HUDEP-2 (cell line): ENCODE data around the gene LRRC8D.

Experiments
- DNase-seq, 76 experiments: peaks; one replicate each; lab custom pipeline; 2025; ENCODE audit not compliant: unreplicated experiment in 76 of 76; lab: John Stamatoyannopoulos, UW

The LRRC8D gene

GRCh38 chr1:89832496-89833127 lies 11.8 kb downstream of the LRRC8D start:
- no peak for DNase-seq

- DNase-seq = no peak
These were observed 12.6 kb downstream of the LRRC8D start for GRCh38 chr1:89833183-89834082.

DNA sequence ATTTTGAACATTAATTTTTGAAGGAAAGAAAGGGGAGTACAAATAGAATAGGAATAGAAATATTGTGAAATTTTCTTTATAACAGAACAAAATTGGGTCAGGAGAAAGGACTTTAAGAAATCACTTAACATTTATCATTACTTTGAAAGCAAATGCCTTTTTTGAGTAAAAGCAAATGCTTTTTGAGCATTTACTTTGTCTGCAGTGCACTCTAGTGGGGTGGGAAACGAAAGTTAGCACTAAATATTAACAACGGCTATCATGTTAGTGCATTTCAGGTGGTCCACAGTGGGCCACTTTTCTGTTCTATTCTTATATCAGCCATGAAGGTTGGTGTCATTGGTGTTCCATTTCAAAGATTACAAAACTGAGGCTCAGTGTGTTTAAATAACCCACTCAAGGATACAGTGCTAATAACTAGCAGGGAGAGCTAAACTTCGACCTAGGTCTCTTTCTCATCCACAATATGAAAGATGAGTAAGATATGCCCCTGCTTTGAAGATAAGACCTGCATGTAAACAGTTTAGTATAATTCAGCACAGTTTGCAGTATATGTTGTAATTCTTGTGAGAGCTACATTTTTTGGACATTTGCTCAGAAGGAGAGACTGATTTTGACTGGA lies 13.4 kb downstream of the LRRC8D start:
- DNase-seq = no peak

DNA sequence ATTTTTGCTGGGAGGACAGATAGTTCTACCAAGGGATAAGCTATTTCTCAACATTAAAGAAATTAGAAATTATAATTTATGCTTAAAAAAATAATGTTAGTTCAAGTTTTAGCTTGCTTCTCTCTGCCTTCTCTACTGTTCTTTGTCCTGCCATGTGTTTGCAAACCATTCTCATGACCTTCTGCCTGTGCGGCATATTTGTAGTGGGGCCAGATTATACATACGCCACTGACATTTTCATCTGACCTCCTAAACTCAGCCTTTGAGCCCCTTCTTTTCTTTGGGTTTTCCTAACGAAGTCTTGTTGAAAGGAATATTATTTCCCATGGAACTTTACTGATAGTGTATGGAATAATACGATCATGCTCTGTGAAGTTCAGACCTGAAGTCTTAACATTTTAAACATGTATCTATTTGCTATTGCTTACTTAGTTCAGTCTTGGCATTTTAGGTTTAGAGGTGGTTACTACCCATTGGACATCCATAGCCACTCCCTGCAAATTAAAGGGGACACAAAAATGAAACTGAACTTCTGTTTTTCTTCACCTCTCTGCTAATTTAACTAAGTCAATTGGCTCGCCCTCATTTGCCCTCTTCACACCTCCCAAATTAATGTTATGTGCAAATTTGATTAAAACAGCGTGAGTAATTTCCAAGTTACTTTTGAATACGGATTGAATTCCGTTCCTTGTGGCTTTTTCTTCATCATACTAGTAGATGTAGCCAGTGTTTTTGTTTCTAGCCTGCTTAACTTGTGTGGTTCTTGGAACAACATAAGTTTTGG lies 15.6 kb downstream of the LRRC8D start:
- DNase-seq = no peak

DNA sequence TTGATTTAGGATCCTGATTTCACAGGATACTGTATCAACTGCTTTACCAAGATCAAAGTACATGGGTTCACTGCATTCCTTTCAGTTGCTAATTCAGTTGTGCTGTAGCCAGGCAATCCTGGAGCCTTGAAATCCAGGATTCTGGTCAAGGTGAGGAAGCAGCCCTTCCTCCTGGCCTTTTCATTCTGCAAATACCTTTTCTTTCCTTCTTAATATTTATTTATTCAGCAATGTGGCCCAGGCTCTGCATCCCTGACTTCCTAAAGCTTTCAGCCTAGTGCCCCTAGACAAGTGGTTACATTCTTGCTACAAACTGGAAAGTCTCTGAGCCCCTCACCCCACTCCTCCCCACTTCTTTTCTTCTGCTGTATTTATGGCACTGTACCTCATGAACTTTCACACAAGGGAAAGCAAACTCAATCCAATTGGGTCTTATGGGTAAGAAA lies 16.2 kb downstream of the LRRC8D start:
- DNase-seq = no peak

DNA sequence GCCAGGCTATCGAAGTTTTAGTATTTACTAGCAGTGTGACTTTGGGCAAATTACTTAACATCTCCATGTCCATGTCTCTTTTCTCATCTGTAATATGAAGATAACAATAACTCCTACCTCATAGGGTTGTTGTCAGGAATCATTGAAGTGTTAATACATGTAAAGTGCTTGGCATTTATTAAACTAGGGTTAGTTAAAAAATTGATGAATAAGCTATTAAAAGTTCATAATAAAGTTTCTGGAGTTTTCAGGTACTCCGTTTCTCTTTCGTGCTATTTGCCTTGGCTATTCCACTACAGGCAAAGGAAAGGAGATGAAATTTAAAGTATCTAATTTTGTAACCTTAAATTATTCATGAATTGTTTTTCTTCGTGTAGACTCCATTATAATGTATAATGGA lies 16.7 kb downstream of the LRRC8D start:
- no peak for DNase-seq

DNA sequence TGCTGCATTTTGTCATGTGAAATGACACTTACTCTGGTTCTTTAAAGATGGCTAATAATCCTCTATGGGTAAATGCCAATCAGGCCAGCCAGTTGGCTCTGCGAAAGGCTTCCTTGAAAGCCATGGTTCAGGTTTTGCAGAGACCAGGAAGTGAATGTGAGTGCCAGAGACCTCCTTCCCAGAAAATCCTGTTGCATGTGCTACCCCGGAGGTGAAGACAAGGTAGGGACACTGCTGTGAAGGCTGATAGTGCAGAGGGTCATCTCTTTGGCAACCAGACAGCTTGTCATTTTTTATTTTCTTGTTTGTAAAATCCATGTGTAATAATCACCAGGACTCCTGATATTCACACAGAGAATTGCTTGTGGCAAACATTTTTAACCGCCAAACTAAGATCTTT lies 18.7 kb downstream of the LRRC8D start:
- DNase-seq = peak in 4 of 76 experiments; percentile 7 to 44 (median 10)

DNA sequence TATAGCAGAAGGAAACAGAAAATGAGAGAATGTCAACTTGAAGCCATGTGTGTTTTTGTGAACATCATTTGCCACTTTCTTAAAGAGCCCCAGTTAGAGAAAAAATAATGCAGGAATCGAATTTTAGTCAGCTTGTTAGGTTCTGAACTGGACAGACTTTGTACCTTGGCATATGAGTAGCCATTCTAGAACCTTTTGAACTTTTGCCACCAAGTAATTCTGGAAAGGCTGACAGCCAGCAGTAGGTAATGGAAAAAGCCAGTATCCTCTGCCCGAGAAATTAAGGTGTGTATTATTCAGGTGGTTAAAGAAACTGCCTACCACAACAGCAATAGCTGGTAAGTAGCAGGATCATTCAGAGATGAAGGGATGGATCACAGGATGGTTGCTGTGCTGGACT lies 20.7 kb downstream of the LRRC8D start:
- DNase-seq = no peak

DNA sequence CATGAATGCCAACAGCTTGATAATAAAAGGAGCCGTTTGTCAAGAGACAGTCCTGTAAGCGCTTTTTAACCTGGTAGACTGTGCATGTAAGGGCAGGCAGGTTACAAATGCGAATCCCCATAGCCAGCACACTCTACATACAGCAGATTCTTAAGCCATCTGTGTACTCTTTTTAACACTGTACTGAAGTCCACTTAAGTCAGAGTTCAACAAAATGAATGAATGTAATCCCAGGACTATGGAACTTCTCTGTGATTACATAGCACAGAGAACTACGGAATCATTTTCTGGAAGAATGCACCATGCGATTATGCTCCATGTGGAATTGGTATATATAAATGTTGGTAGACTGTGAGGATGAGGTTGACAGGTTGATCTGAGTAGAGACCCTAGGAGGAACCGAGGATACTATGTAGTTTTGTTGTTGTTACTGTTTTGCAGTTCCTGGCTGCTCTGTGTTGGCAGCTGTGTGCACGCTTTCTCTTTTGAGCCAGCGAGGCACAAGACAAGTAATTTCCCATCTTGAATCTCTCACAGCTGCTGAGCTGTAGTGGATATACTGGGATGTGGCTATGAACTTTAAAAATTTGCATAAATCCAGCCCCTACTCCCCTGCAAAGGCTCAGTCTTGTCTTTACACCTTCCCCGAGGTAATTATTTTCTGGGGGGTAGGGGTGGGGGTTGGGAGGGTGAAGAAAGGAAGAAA lies 21.9 kb downstream of the LRRC8D start:
- DNase-seq = peak in 7 of 76 experiments; percentile 26 to 57 (median 43)

GRCh38 chr1:89843273-89844130 lies 22.7 kb downstream of the LRRC8D start:
- peak in 64 of 76 experiments; percentile 15 to 84 (median 62) for DNase-seq

DNA sequence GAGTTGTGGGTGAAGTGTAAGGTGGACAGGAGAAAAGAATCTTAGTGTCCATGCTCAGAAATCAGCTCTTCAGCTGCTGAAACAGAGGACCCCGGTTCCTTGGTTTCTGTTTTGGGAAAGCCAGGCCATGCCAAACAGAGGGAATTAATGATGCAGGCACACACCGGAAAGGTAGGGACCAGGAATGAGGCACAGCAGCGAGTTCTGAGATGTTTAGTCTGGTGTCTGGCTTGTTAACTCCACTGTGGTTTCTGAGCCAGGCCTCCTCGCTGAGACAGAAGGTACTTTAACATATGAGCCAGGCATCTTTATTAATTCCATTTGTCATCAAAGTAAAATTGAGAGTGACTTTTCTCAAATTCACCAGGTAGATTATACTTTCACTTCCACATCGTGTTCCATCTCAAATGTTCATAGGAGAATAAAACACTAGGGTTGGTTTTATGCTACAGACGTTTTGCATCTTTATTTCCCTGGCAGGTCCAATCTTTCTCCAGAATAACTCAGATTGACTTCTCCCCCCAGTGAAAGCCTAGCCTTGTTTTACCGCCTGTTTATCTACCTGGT lies 23.5 kb downstream of the LRRC8D start:
- no peak for DNase-seq

DNA sequence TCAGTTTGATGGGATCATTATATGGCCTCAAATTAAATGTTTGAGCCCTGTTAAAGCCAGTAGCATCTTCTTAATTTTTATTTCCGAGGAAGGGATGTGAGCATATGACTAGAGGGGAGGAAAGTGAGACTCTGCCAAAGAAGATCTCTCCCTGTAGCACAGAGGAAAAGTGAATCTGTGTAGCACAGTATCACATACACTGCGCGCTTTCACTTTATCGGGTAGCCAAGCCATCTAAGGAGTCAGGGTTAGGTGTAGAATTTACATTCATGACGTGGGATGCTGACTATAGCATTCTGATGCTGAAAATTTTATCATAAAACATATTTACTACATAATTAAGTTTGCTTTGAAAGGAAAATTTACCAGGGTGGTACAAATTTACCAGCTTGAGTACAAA lies 24.0 kb downstream of the LRRC8D start:
- no peak for DNase-seq

DNA sequence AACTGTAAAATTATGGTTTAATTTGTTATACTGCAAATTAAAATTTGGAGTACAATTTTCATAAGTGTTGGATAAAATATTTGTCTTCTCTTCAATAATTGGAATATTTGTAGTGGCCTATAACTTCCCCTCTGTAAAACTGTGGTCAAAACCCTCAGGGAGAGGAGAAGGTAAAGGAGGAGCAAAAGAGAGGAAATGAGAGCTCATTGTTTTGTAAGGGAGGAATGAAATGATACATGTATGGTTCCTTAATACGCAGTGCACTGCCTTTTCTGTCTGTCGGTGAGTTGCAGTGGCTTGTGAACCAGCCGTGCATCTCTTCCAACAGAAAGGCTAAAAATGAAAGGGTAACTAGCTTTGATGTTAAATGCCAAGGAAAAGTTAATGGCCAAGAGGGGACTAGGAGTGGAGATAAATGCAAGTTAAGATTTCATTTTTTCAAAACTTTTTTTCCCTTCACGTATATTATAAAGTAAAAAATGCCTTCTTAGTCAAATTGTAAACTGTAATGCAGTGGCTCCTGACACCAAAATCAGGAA lies 26.4 kb downstream of the LRRC8D start:
- no peak for DNase-seq

- no peak for DNase-seq
These were observed 30.1 kb downstream of the LRRC8D start for GRCh38 chr1:89850844-89851415.

- DNase-seq = no peak
These were observed 33.3 kb downstream of the LRRC8D start for GRCh38 chr1:89854140-89854539.

- peak in 1 of 76 experiments; percentile 16 for DNase-seq
These were observed 34.7 kb downstream of the LRRC8D start for GRCh38 chr1:89855413-89856123.

- DNase-seq = no peak
These were observed 42.5 kb downstream of the LRRC8D start for GRCh38 chr1:89863165-89863830.
